Right atrium auricular region (tissue), 2 donors: ENCODE results near the gene SAMHD1. TPM values are rescaled to one million over a fixed set of nuclear protein-coding genes. Genes with fewer than 3 reads are reported as not detected.

Experiments
- DNase-seq: peaks from one replicate; pipeline ENCODE4 v3.0.0-alpha.2; 2019; ENCODE audit warnings: low spot score
- H3K27ac ChIP-seq, 2 donors: fragments of 200-600 bp; sonication (generic); 1 replicate in 1 of 2; 2 replicates in 1 of 2; pipeline ENCODE4 v1.5.1; 2016 to 2019
- H3K27me3 ChIP-seq, 2 donors: fragments of 200-600 bp; sonication (generic); one replicate each; pipeline versions ENCODE4 v1.5.1 to v1.6.0; 2017 to 2019
- H3K36me3 ChIP-seq: fragments of 200-600 bp; sonication (generic); one replicate; pipeline ENCODE4 v1.5.1; 2016
- H3K4me1 ChIP-seq, 2 donors: fragments of 200-600 bp; sonication (generic); one replicate each; pipeline versions ENCODE4 v1.5.1 to v1.6.0; 2017 to 2019
- H3K4me3 ChIP-seq, 2 donors: fragments of 200-600 bp; sonication (generic); 1 replicate in 1 of 2; 2 replicates in 1 of 2; pipeline ENCODE4 v1.5.1; 2017 to 2019; ENCODE audit warnings: mild to moderate bottlenecking in 1 of 2, moderate library complexity in 1 of 2
- H3K9me3 ChIP-seq, 2 donors: fragments of 200-600 bp; sonication (generic); one replicate each; pipeline ENCODE4 v1.5.1; 2019
- CTCF ChIP-seq, 2 donors: fragments of 200-600 bp; sonication (generic); IDR thresholded peaks; one replicate each; pipeline ENCODE4 v1.5.1; 2019; ENCODE audit warnings: antibody characterized with exemption in 2 of 2
- total RNA-seq, 2 donors: library from RNA; depleted of rRNA; stranded (reverse); fragments of >200 nt; gene quantifications; one replicate each; pipeline ENCODE4 v1.1.0, GENCODE V29; 2016

The SAMHD1 gene
- total RNA-seq, 2 donors from 2014 or later, result 87.2 to 144 TPM

- TF ChIP-seq CTCF (IDR thresholded peaks at IDR 0.05), result no peak
- Histone ChIP-seq H3K9me3 (peaks cover 0 to 8% of the 10 kb centered on the region in 2 donors), H3K27me3 (no peaks in the 10 kb centered on the region), H3K4me3 (no peak overlapping the region), H3K4me1 (no peaks in the 10 kb centered on the region), H3K36me3 (no peaks in the 10 kb centered on the region), H3K27ac (no peak overlapping the region)
- DNase-seq, result no peak
Measured at GRCh38 chr20:36991703-36992102, 40.2 kb upstream of the SAMHD1 start.

- Histone ChIP-seq H3K4me1 (no peaks in the 10 kb centered on the region), H3K36me3 (no peaks in the 10 kb centered on the region), H3K4me3 (no peak overlapping the region), H3K27me3 (no peaks in the 10 kb centered on the region), H3K27ac (no peak overlapping the region), H3K9me3 (peaks cover 0 to 8% of the 10 kb centered on the region in 2 donors)
- no peak for TF ChIP-seq CTCF (IDR thresholded peaks at IDR 0.05)
- DNase-seq, result no peak
Measured at GRCh38 chr20:36989797-36990196, 38.3 kb upstream of the SAMHD1 start.

- Histone ChIP-seq H3K27me3 (no peaks in the 10 kb centered on the region), H3K9me3 (peaks cover 0 to 8% of the 10 kb centered on the region in 2 donors), H3K4me1 (no peaks in the 10 kb centered on the region), H3K27ac (no peak overlapping the region), H3K4me3 (no peak overlapping the region), H3K36me3 (no peaks in the 10 kb centered on the region)
- no peak for DNase-seq
- no peak for TF ChIP-seq CTCF (IDR thresholded peaks at IDR 0.05)
Measured at GRCh38 chr20:36988494-36988966, 37.0 kb upstream of the SAMHD1 start.

- no peaks in the 10 kb centered on the region for H3K36me3 ChIP-seq
- no peak for DNase-seq
- H3K27ac ChIP-seq, result no peak overlapping the region
- H3K27me3 ChIP-seq, result no peaks in the 10 kb centered on the region
- no peak overlapping the region for H3K4me3 ChIP-seq
- H3K4me1 ChIP-seq, result no peaks in the 10 kb centered on the region
- no peak for TF ChIP-seq CTCF (IDR thresholded peaks at IDR 0.05)
- H3K9me3 ChIP-seq, result no peaks in the 10 kb centered on the region
Measured at GRCh38 chr20:36984257-36984638, 32.7 kb upstream of the SAMHD1 start.

GRCh38 chr20:36975099-36975818 lies 23.8 kb upstream of the SAMHD1 start:
- Histone ChIP-seq H3K4me3 (no peak overlapping the region), H3K27me3 (no peaks in the 10 kb centered on the region), H3K4me1 (no peaks in the 10 kb centered on the region), H3K36me3 (no peaks in the 10 kb centered on the region), H3K9me3 (no peaks in the 10 kb centered on the region), H3K27ac (no peak overlapping the region)
- no peak for DNase-seq
- TF ChIP-seq CTCF (IDR thresholded peaks at IDR 0.05), result no peak

- no peak overlapping the region for H3K4me3 ChIP-seq
- no peak for DNase-seq
- H3K4me1 ChIP-seq, result no peaks in the 10 kb centered on the region
- no peak for TF ChIP-seq CTCF (IDR thresholded peaks at IDR 0.05)
- no peaks in the 10 kb centered on the region for H3K36me3 ChIP-seq
- no peaks in the 10 kb centered on the region for H3K9me3 ChIP-seq
- H3K27ac ChIP-seq, result no peak overlapping the region
- H3K27me3 ChIP-seq, result no peaks in the 10 kb centered on the region
Measured at GRCh38 chr20:36974660-36975059, 23.2 kb upstream of the SAMHD1 start.
